SIG-M5 treated with dmso at 0.1 percent for 504 hours (cell line): ENCODE measurements around the gene MPND.
"Not testable (repeated sequence)": the region's sequence is repeated elsewhere in the genome, so short reads cannot be mapped to it uniquely, and the experiment has no call there.

Experiments used
- DNase-seq: peaks from one replicate; lab custom pipeline; 2025; ENCODE audit not compliant: unreplicated experiment; lab: John Stamatoyannopoulos, UW

Gene MPND

DNA sequence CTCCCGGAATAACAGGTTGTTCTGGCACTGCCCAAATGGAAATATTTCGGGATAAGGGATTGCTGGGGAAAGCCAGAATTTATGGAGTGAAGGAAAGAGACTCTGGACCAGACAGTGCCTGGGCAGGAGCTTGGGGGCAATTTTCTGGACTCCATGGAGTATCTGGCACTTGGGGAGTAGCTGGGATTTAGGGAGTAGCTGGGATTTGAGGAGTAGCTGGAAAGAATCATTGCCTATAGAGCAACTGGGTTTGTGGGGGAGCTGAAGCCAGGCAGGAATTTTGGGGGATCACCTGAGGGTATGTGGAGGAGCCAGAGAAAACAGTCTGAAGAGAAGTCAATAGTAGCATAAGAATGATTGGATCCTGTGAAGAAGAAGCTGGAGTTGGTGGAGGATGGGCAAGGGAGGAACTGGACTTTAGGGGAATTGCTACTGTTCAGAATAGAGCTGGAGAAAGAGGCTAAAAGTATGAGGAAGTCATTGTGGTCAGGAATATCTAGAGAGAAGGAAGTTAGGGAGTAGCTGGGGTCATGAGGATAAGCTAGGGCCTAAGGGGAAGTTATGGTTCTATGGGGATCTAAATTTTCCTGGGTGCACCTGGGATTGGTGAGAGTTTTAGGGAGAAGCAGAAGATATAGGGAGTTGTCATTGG lies 24.2 kb upstream of the MPND start:
- no peak for DNase-seq

DNA sequence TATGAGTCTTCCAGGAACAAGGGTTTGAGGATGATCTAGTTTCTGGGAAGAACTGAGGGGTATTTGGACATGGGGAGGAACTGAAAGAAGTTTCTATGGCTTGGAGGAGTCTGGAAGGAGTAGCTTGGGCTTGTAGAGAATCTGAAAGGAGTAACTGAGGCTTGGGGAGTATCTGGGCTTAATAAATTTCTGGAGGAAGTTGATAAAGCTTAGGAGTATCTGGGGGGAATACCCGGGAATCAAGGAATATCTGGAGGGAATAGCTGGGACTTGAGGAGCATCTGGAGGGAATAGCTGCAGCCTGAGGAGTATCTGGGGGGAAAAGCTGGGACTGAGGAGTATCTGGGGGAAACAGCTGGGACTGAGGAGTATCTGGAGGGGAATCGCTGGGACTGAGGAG lies 22.9 kb upstream of the MPND start:
- no peak for DNase-seq

DNA sequence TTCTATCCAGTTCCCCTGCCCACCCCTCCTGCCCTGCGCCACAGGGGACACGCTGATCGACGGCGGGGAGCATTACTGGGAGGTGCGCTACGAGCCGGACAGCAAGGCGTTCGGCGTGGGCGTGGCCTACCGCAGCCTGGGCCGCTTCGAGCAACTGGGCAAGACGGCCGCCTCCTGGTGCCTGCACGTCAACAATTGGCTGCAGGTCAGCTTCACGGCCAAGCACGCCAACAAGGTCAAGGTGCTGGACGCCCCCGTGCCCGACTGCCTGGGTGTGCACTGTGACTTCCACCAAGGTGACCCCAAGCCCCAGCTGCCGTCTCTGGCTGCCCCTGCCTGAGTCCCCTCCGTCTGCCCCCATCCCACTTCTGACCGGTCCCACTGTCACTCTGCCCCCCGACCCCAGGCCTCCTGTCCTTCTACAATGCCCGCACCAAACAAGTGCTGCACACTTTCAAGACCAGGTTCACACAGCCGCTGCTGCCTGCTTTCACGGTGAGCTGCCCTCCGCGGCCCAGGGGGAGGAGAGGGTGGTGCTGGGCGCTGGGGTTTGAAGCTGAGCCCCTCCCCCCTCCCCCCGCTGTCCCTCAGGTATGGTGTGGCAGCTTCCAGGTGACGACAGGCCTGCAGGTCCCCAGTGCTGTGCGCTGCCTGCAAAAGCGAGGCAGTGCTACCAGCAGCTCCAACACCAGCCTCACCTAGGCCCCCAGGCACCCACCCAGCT lies 20.3 kb upstream of the MPND start:
- DNase-seq, result no peak

- DNase-seq, result no peak
These were observed 19.7 kb upstream of the MPND start for GRCh38 chr19:4323692-4324091.

DNA sequence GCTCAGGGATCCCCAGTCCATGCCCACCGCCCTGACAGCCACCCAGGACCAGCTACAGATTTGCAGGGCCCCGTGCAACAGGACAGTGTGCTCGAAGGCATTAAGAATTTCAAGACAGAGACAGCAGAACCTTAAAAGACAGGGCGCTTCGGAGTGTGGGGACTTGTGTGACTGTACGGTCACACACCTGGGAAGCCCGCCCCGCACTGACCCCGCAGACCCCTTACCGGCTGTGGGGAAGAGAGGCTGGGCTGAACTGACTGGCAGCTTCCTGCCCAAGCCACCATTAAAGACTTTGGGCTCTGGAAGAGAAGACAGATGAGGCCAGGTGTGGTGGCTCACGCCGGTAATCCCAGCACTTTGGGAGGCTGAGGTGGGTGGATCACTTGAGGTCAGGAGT lies 19.1 kb upstream of the MPND start:
- no peak for DNase-seq

DNA sequence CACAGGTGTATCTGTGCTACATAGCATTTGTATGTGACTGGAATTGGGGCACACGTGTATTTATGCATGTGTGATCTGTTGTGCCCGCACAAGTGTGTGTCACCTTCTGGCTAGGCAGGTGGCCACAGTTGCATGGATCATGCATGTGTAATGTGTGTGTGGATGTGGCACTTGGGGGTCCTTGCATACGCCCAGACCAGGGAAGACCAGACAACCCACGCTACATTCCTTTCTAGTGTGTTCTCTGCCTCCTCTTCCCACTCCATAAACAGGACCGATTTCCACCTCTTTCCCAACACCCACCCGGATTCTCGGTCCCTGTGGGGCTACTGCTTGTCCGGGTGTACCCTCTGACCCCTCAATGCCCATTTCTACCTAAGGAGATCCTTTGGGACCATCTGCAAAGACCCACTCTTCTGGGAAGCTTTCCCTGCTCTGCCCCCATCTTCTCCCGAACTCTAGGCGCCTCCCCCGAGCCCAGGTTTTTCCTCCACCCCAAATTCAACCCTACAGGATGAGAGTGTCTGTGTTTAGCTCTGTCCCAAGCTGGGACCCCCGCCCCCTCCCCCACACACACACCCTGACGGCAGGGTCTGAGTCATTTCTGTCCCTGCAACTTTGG lies 17.0 kb upstream of the MPND start:
- no peak for DNase-seq

DNA sequence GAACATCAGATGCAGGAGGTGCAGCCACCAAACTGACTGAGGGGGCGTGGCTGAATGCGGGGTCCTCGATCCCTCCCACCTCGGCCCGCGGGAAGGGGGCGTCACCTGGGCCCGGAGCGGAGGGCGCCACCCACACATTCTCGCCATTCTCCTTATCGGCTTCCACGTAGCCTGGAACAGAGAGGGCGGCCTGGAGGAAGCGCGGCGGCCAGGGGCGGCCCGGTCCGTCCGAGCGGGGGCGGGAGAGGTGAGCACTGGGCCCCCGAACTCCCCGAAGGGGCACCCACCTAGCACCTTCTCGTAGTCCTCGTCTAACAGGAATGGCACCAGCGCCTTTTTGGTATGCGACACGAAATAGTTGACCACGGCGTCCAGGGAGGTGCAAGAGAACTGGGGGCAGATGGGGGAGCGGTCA lies 16.5 kb upstream of the MPND start:
- DNase-seq, result no peak

GRCh38 chr19:4327252-4327876 lies 16.0 kb upstream of the MPND start:
- DNase-seq, result peak; percentile 40

DNA sequence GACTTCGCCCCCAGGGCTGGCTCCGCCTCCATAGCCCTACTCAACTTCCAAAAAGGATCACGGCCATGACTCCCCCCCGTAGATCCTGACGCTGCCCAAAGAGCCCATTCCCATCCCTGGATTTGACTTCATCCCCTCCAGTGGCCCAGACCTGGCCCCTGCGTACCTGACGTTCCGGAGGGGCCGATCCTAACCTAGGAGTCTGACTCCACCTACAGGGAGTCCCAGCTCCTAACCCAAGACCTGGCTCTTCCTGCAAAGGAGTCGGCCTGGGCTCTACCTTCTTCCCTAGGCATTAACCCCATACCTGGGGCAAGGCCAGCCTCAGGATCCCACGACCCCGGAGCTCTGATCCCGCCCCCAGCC lies 15.5 kb upstream of the MPND start:
- no peak for DNase-seq

DNA sequence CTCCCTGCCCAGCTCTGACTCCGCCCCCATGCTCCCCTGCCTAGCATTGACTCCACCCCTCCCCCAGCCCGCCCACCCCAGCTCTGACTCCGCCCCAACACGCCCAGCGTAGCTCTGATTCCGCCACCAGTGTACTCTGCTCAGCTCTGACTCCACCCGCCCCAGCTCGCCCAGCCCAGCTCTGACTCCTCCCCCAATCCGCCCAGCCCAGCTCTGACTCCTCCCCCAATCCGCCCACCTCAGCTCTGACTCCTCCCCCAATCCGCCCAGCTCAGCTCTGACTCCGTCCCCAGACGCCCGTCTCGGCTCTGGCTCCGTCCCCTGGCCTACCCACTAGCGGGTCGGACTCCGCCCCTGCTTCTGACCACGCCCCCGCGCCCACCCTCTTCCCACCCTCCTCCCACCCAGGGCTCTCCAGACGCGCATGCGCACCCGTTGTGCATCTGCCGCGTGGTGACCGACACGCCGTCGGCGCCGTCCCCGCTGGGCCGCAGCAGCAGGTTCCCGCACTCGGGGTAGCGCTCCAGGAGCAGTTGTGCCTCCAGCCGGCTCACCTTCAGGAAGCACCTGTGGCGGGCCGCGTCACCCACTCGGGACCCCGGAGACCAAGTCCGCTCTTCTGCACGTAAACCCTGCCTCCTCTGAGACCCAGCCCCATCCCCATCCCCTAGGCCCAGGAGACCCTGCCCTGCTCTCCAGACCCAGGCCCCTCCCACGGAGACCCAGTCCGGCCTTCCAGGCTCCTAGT lies 14.9 kb upstream of the MPND start:
- peak; percentile 50 for DNase-seq

GRCh38 chr19:4328991-4329681 lies 14.2 kb upstream of the MPND start:
- not testable (repeated sequence) for DNase-seq

- DNase-seq, result no peak
These were observed 13.5 kb upstream of the MPND start for GRCh38 chr19:4329858-4330257.

DNA sequence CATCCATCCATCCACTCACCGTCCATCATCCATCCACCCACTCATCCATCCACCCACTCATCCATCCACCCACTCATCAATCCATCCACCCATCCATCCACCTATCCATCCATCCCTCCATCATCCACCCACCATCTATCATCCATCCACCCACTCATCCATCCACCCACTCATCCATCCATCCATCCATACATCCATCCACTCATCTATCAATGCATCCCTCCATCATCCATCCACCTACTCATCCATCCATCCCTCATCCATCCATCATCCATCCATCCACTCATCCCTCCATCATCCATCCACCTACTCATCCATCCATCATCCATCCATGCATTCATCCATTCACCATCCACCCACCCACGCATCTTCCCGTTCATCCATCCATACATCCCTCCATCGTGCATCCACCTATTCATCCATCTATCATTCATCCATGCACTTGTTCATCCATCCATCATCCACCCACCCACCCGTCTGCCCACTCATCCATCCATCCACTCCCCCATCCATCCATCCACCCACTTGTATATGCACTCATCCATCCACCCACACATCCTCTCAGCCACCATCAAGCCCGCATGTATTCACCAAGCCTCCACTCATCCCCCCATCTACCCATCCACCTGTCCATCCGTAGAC lies 8.3 kb upstream of the MPND start:
- DNase-seq, result no peak

- no peak for DNase-seq
These were observed 5.4 kb upstream of the MPND start for GRCh38 chr19:4337906-4338440.

- DNase-seq, result peak; percentile 23
These were observed 4.7 kb upstream of the MPND start, which contains the start of gene STAP2 for GRCh38 chr19:4338441-4339355. Gene STAP2, minus strand, starts transcription at chr19:4338827. Its CDS starts 74 bp downstream, at chr19:4338753.

- DNase-seq, result no peak
These were observed 1.1 kb upstream of the MPND start for GRCh38 chr19:4342314-4342614.

- DNase-seq, result peak; percentile 100
These were observed 570 bp upstream of the MPND start for GRCh38 chr19:4342615-4343369.

- no peak for DNase-seq
These were observed 2.1 kb downstream of the MPND start for GRCh38 chr19:4345342-4346019.
